ENCODE results near the gene JAZF1.

GRCh38 chr7:27992097-27992496 is 188.5 kb downstream of the JAZF1 start:
- TF ChIP-seq POLR2A (IDR thresholded peaks at IDR 0.05), result no peak
- no peak for TF ChIP-seq CTCF (IDR thresholded peaks at IDR 0.05)
- no peak for TF ChIP-seq POLR2AphosphoS5 (IDR thresholded peaks at IDR 0.05)

All from prostate gland (tissue), 2 donors.